Breast epithelium (tissue), 4 donors: ENCODE results near the gene LDLRAD4. TPM values are rescaled to one million over a fixed set of nuclear protein-coding genes. Genes with fewer than 3 reads are reported as not detected.

Experiments
- DNase-seq, 2 donors: peaks; one replicate each; pipeline ENCODE4 v3.0.0-alpha.2; 2019; ENCODE audit warnings: low spot score in 2 of 2
- H3K27ac ChIP-seq, 2 donors: fragments of 200-600 bp; sonication (generic) in 1 of 2; one replicate each; pipeline ENCODE4 v1.5.1; 2016 to 2019; ENCODE audit warnings: mild to moderate bottlenecking in 1 of 2
- H3K27me3 ChIP-seq, 2 donors: fragments of 200-600 bp; sonication (generic) in 1 of 2; one replicate each; pipeline versions ENCODE4 v1.5.1 to v1.6.0; 2017 to 2019; ENCODE audit warnings: control low read depth in 1 of 2, mild to moderate bottlenecking in 1 of 2
- H3K36me3 ChIP-seq: fragments of 200-600 bp; one replicate; pipeline ENCODE4 v1.5.1; 2019
- H3K4me1 ChIP-seq, 2 donors: fragments of 200-600 bp; sonication (generic); one replicate each; pipeline ENCODE4 v1.5.1; 2016 to 2019; ENCODE audit warnings: control low read depth in 1 of 2
- H3K4me3 ChIP-seq, 3 donors: fragments of 200-600 bp; sonication (generic); 1 replicate in 2 of 3; 2 replicates in 1 of 3; pipeline ENCODE4 v1.5.1; 2016 to 2019; ENCODE audit warnings: mild to moderate bottlenecking in 3 of 3, moderate library complexity in 2 of 3
- H3K9me3 ChIP-seq, 2 donors: fragments of 200-600 bp; sonication (generic) in 1 of 2; one replicate each; pipeline ENCODE4 v1.5.1; 2016 to 2019; ENCODE audit warnings: control low read depth in 1 of 2
- POLR2A ChIP-seq: fragments of 450-650 bp; IDR thresholded peaks from one replicate; pipeline ENCODE4 v1.6.1; 2016; ENCODE audit warnings: antibody characterized with exemption, mild to moderate bottlenecking, moderate library complexity
- POLR2AphosphoS5 ChIP-seq, 3 donors: sonication (generic); formaldehyde crosslinking; IDR thresholded peaks; one replicate each; pipeline ENCODE4 v1.6.1; 2017; ENCODE audit warnings: antibody characterized with exemption in 3 of 3
- intact Hi-C: fragments of 100-400 bp; cut with DNase I; formaldehyde crosslinking; loops from one replicate; pipeline ENCODE4 v1.15.1; 2023; ENCODE audit warnings: low total_unique reads
- total RNA-seq, 3 donors: library from RNA; depleted of rRNA; stranded (reverse); fragments of >200 nt; gene quantifications; one replicate each; pipeline ENCODE4 v1.1.0, GENCODE V29; 2016
- TF ChIP-seq, protein P1 (sequence below), 3 donors: fragments of 450-650 bp; IDR thresholded peaks; one replicate each; pipeline ENCODE4 v1.5.1; 2016 to 2017; ENCODE audit warnings: antibody characterized with exemption in 3 of 3, mild to moderate bottlenecking in 3 of 3, moderate library complexity in 3 of 3

Gene LDLRAD4
- total RNA-seq, 3 donors from 2014 or later, result 28.5 to 94.3 (median 42.9) TPM

DNA sequence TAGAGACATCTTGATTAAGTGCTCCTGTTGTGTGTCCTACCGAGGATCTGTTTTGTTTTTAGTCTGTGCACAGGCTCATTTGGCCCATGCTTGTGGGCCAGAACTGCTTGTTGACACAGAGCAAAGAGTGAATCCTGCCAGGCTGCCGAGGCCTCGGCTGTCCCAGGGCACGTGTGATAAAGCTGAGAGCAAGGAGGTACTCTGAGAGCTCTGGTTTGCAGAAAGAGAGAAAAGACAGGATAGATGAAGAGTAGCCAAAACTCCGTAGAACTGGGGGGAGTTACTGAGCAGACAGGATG, 332.7 kb downstream of the LDLRAD4 start:
- intact Hi-C loops, result no loop called here
- no peaks in the 10 kb centered on the region for H3K27me3 ChIP-seq
- TF ChIP-seq POLR2AphosphoS5 (IDR thresholded peaks at IDR 0.05), result no peak
- TF ChIP-seq POLR2A, result no peak
- TF ChIP-seq, protein P1, sequence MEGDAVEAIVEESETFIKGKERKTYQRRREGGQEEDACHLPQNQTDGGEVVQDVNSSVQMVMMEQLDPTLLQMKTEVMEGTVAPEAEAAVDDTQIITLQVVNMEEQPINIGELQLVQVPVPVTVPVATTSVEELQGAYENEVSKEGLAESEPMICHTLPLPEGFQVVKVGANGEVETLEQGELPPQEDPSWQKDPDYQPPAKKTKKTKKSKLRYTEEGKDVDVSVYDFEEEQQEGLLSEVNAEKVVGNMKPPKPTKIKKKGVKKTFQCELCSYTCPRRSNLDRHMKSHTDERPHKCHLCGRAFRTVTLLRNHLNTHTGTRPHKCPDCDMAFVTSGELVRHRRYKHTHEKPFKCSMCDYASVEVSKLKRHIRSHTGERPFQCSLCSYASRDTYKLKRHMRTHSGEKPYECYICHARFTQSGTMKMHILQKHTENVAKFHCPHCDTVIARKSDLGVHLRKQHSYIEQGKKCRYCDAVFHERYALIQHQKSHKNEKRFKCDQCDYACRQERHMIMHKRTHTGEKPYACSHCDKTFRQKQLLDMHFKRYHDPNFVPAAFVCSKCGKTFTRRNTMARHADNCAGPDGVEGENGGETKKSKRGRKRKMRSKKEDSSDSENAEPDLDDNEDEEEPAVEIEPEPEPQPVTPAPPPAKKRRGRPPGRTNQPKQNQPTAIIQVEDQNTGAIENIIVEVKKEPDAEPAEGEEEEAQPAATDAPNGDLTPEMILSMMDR (IDR thresholded peaks at IDR 0.05), result no peak
- no peaks in the 10 kb centered on the region for H3K4me1 ChIP-seq
- H3K4me3 ChIP-seq, result no peak overlapping the region
- H3K36me3 ChIP-seq, result no peaks in the 10 kb centered on the region
- no peak for DNase-seq
- H3K27ac ChIP-seq, result no peak overlapping the region
- H3K9me3 ChIP-seq, result no peaks in the 10 kb centered on the region

DNA sequence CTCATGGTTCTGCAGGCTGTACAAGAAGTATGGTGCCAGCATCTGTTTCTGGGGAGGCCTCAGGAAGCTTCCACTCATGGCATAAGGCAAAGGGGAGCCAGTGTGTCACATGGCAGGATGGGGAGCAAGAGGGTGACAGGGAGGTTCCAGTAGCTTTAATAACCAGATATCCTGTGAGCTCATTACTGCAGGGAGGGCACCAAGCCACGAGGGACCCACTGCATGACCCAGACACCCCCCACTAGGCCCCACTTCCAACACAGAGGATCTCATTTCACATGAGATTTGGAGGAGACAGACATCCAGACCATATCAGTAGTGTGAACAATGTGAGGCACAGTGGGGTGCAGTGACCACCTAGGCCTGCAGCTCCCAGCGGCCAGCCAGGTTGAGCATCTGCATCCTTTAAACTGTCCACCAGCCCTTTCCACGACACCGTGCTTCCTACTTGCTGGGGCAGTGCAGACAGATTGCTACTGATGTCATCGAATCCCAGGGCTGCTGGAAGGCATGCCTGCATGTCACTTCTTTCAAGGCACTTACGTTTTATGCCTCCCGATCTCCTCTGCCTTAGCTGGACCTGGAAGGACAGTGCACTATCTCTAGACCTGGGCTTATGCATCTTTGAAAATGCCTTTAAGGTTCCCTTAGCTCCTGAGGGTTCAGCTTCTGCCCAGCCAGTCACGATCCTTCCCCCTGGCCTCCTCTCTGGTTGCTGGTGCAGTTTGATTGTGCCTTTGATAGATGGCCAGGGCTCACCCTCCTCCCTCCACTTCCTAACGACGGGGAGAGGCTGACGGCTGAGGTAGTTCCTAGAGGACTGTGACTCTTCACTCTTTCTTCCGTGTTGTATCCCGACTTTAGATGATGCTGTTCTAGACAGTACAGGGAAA, 333.5 kb downstream of the LDLRAD4 start:
- TF ChIP-seq POLR2AphosphoS5 (IDR thresholded peaks at IDR 0.05) (no peak), POLR2A (no peak)
- TF ChIP-seq, protein P1 (IDR thresholded peaks at IDR 0.05), result no peak
- H3K27ac ChIP-seq, result no peak overlapping the region
- DNase-seq, result no peak

DNA sequence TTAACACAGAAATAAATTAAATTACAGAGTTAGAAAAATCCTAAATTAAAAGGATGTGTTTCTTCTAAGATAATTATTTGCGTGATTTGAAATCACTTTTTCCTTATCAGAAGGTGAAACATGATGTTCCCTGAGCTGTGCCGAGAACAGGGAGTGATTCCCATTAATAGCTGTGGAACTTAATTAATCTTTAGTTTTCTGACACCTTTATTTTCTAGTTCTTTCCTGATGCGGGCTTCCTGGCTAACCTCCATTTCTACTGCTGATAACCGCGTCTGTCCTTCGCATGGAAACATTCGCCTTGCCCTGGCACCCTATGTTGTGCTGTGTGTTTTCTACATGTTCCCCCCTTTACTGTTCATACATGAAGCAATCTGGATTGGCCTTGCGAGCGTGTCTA, 334.9 kb downstream of the LDLRAD4 start:
- TF ChIP-seq POLR2AphosphoS5 (IDR thresholded peaks at IDR 0.05), result no peak
- TF ChIP-seq, protein P1 (IDR thresholded peaks at IDR 0.05), result no peak
- TF ChIP-seq POLR2A, result no peak
- no peaks in the 10 kb centered on the region for H3K4me1 ChIP-seq
- intact Hi-C loops, result no loop called here

More for the DNA sequence above, 333.5 kb downstream of the LDLRAD4 start:
- Histone ChIP-seq H3K27me3 (no peaks in the 10 kb centered on the region), H3K4me1 (no peaks in the 10 kb centered on the region), H3K4me3 (no peak overlapping the region), H3K9me3 (no peaks in the 10 kb centered on the region), H3K36me3 (no peaks in the 10 kb centered on the region)
- intact Hi-C loops, result no loop called here

DNA sequence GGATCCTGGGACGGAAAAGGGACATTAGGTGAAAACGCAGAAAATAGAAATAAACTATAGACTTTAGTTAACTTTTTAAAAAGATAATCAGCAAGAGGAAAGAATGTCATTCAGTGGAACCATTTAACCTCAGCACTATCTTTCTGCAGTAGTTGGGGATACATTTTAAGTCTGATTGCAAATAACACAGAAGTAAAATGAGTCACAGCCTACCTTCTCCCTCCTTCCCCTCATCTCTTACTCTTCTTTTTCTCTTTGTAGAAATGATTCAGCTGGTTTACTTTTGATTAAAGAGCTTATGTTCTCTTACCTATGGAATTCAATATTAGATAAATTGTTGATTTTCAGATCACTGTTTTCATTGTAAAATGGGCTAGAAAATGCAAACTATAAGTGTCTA, 336.6 kb downstream of the LDLRAD4 start:
- H3K4me3 ChIP-seq, result no peak overlapping the region
- H3K9me3 ChIP-seq, result no peaks in the 10 kb centered on the region
- no peak for TF ChIP-seq POLR2AphosphoS5 (IDR thresholded peaks at IDR 0.05)
- no peaks in the 10 kb centered on the region for H3K4me1 ChIP-seq
- no peaks in the 10 kb centered on the region for H3K27me3 ChIP-seq
- no peak for DNase-seq
- no peak overlapping the region for H3K27ac ChIP-seq
- intact Hi-C loops, result no loop called here
- H3K36me3 ChIP-seq, result no peaks in the 10 kb centered on the region

More for the DNA sequence above, 334.9 kb downstream of the LDLRAD4 start:
- Histone ChIP-seq H3K4me3 (no peak overlapping the region), H3K9me3 (no peaks in the 10 kb centered on the region), H3K27ac (no peak overlapping the region), H3K27me3 (no peaks in the 10 kb centered on the region), H3K36me3 (no peaks in the 10 kb centered on the region)
- no peak for DNase-seq

DNA sequence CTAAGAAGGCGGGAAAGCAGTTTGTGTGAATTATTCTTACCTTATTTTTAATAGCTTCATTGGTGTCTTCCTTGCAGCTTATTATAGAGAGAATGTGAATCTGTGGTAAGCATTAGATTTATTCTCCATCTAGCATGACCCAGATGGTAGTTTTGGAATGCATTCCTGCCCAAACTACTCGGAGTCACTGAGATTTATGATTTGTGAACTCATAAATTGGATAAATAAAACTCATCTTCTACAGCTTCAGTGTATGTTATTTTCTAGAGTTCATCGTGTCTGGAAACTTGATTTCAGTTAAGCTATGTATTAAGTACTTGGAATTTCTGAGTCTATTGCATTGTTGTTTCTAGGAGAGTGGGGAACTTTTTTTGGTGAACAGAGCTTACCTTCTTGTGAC, 337.3 kb downstream of the LDLRAD4 start:
- no peak overlapping the region for H3K27ac ChIP-seq
- TF ChIP-seq, protein P1 (IDR thresholded peaks at IDR 0.05), result no peak
- no peaks in the 10 kb centered on the region for H3K4me1 ChIP-seq

More for the DNA sequence above, 337.3 kb downstream of the LDLRAD4 start:
- H3K36me3 ChIP-seq, result no peaks in the 10 kb centered on the region
- no peaks in the 10 kb centered on the region for H3K9me3 ChIP-seq
- H3K27me3 ChIP-seq, result no peaks in the 10 kb centered on the region
- intact Hi-C loops, result no loop called here
- DNase-seq, result no peak
- no peak overlapping the region for H3K4me3 ChIP-seq
